ENCODE measurements around the gene CPNE5. TPM values are rescaled to one million over a fixed set of nuclear protein-coding genes. Genes with fewer than 3 reads are reported as not detected.

The CPNE5 gene
- total RNA-seq, 1 donor from 2014 or later, result 6.6 TPM

DNA sequence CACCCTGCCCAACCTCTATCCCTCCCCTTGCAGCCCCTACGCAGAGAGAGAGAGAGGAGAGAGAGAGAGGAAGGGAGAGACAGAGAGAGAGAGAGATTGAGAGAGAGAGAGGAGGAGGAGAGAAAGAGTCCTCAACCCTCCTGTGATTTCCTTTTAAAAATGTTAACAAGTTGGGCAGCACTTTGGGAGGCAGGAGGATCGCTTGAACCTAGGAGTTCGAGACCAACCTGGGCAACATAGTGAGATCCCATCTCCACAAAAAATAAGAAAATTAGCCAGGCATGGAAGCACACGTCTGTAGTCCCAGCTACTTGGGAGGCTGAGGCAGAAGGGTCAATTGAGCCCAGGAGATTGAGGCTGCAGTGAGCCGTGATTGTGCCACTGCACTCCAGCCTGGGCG, 30.1 kb downstream of the CPNE5 start:
- Histone ChIP-seq H3K27ac (no peak overlapping the region), H3K4me3 (no peak overlapping the region), H3K36me3 (no peaks in the 10 kb centered on the region), H3K9me3 (no peaks in the 10 kb centered on the region), H3K4me1 (no peaks in the 10 kb centered on the region), H3K27me3 (no peaks in the 10 kb centered on the region)
- intact Hi-C loops (cut with DNase I), result no loop called here
- TF ChIP-seq POLR2A (IDR thresholded peaks at IDR 0.05) (no peak), POLR2AphosphoS5 (IDR thresholded peaks at IDR 0.05; ENCODE audit: insufficient read depth in 1 of 2, low read depth in 1 of 2) (no peak)
- TF ChIP-seq, protein P1, sequence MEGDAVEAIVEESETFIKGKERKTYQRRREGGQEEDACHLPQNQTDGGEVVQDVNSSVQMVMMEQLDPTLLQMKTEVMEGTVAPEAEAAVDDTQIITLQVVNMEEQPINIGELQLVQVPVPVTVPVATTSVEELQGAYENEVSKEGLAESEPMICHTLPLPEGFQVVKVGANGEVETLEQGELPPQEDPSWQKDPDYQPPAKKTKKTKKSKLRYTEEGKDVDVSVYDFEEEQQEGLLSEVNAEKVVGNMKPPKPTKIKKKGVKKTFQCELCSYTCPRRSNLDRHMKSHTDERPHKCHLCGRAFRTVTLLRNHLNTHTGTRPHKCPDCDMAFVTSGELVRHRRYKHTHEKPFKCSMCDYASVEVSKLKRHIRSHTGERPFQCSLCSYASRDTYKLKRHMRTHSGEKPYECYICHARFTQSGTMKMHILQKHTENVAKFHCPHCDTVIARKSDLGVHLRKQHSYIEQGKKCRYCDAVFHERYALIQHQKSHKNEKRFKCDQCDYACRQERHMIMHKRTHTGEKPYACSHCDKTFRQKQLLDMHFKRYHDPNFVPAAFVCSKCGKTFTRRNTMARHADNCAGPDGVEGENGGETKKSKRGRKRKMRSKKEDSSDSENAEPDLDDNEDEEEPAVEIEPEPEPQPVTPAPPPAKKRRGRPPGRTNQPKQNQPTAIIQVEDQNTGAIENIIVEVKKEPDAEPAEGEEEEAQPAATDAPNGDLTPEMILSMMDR (IDR thresholded peaks at IDR 0.05), result no peak
- no peak for DNase-seq (ENCODE audit: extremely low spot score in 2 of 2)

DNA sequence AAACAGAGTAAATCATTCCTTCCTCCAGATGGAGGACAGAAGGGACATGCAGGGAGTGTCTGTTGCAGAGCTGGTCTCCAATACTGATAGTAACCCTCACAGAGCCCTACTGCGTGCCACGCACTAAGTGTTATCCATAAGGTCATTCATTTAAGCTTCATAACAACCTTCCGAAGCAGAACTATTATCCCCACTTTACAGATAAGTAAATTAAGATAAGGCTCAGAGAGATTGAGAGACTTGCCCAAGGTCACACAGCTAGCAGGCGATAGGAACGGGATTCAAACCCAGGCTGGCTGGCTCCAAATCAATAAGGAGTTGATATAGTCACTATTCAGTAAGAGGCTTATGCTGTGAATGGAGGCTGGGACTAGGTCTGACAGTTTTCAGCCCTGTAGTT, 30.6 kb downstream of the CPNE5 start:
- DNase-seq (ENCODE audit: extremely low spot score in 2 of 2), result no peak
- Histone ChIP-seq H3K9me3 (no peaks in the 10 kb centered on the region), H3K4me3 (no peak overlapping the region), H3K27ac (no peak overlapping the region), H3K4me1 (no peaks in the 10 kb centered on the region), H3K36me3 (no peaks in the 10 kb centered on the region), H3K27me3 (no peaks in the 10 kb centered on the region)
- TF ChIP-seq, protein P1 (IDR thresholded peaks at IDR 0.05), result no peak
- TF ChIP-seq POLR2AphosphoS5 (IDR thresholded peaks at IDR 0.05; ENCODE audit: insufficient read depth in 1 of 2, low read depth in 1 of 2) (no peak), POLR2A (IDR thresholded peaks at IDR 0.05) (no peak)
- intact Hi-C loops (cut with DNase I), result no loop called here

- DNase-seq (ENCODE audit: extremely low spot score in 2 of 2), result no peak
- H3K4me1 ChIP-seq, result no peaks in the 10 kb centered on the region
- no peaks in the 10 kb centered on the region for H3K36me3 ChIP-seq
- H3K4me3 ChIP-seq, result no peak overlapping the region
- no peaks in the 10 kb centered on the region for H3K9me3 ChIP-seq
- intact Hi-C loops (cut with DNase I), result no loop called here
- no peaks in the 10 kb centered on the region for H3K27me3 ChIP-seq
- TF ChIP-seq POLR2A (IDR thresholded peaks at IDR 0.05) (no peak), POLR2AphosphoS5 (IDR thresholded peaks at IDR 0.05; ENCODE audit: insufficient read depth in 1 of 2, low read depth in 1 of 2) (no peak)
- TF ChIP-seq, protein P1 (IDR thresholded peaks at IDR 0.05), result no peak
- no peak overlapping the region for H3K27ac ChIP-seq
Observed at GRCh38 chr6:36807750-36808149, 31.5 kb downstream of the CPNE5 start.

DNA sequence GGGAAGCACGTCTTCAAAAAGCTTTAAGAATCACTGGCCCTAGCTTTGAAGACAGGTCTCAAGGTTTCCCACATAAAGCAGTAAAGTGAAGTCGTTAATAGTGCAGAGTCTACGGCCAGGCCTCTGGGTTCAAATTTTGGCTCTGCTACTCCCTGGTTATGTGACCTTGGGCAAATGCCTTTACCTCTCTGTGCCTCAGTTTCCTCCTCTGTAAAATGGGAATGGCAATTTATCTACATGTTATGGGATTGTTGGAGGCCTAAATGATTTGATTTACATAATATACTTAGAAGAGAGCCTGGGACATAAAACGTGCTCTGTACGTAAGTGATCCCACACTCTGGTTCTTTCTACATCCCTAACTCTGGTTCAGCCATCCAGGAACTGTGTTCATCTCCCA, 32.1 kb downstream of the CPNE5 start:
- Histone ChIP-seq H3K36me3 (no peaks in the 10 kb centered on the region), H3K27ac (no peak overlapping the region), H3K9me3 (no peaks in the 10 kb centered on the region), H3K27me3 (no peaks in the 10 kb centered on the region), H3K4me3 (no peak overlapping the region), H3K4me1 (no peaks in the 10 kb centered on the region)
- DNase-seq (ENCODE audit: extremely low spot score in 2 of 2), result no peak
- TF ChIP-seq, protein P1 (IDR thresholded peaks at IDR 0.05), result no peak
- no peak for TF ChIP-seq POLR2AphosphoS5 (IDR thresholded peaks at IDR 0.05; ENCODE audit: insufficient read depth in 1 of 2, low read depth in 1 of 2)
- intact Hi-C loops (cut with DNase I), result no loop called here

DNA sequence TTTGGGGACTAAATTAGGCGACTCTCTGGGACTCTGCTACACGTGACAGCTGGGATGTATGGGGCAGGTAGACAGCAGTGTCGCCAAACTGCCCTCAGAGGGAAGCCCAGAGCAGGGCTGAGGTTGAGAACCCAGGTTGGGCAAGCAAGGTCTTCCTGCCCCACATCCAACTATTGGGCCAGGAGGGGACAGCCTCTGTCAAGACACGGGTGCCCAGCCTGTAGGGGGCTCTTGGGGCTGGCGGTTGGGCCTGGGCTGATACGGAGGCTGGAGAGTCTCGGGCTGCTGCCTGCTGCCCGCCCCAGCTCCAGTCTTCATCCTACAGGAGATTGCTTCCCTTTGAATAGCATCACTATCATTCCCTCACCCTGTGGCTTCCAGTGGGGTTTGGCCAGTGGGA, 33.3 kb downstream of the CPNE5 start:
- Histone ChIP-seq H3K27ac (no peak overlapping the region), H3K4me1 (no peaks in the 10 kb centered on the region), H3K9me3 (no peaks in the 10 kb centered on the region), H3K36me3 (no peaks in the 10 kb centered on the region), H3K4me3 (no peak overlapping the region), H3K27me3 (no peaks in the 10 kb centered on the region)
- DNase-seq (ENCODE audit: extremely low spot score in 2 of 2), result no peak
- no peak for TF ChIP-seq POLR2AphosphoS5 (IDR thresholded peaks at IDR 0.05; ENCODE audit: insufficient read depth in 1 of 2, low read depth in 1 of 2)
- TF ChIP-seq, protein P1 (IDR thresholded peaks at IDR 0.05), result no peak
- intact Hi-C loops (cut with DNase I), result no loop called here

Measured in vagina (tissue), 2 donors.